Endothelial cell (in vitro differentiated cells): Measurements from ENCODE around the gene BGN. TPM values are rescaled to one million over a fixed set of nuclear protein-coding genes. Genes with fewer than 3 reads are reported as not detected.

ENCODE experiments used
- DNase-seq: peaks from one replicate; pipeline ENCODE4 v3.0.0; 2021; ENCODE audit warnings: low spot score
- H3K27ac Mint-ChIP-seq: one replicate; pipeline ENCODE4 v1.8.0; 2021; ENCODE audit warnings: mixed read lengths, inconsistent platforms; ENCODE audit not compliant: unreplicated experiment
- H3K27me3 Mint-ChIP-seq: one replicate; pipeline ENCODE4 v1.8.0; 2021; ENCODE audit warnings: mild to moderate bottlenecking, moderate library complexity, mixed read lengths, inconsistent platforms; ENCODE audit not compliant: unreplicated experiment
- H3K36me3 Mint-ChIP-seq: one replicate; pipeline ENCODE4 v1.8.0; 2021; ENCODE audit warnings: mild to moderate bottlenecking, low read depth, mixed read lengths, inconsistent platforms; ENCODE audit not compliant: unreplicated experiment
- H3K4me1 Mint-ChIP-seq: one replicate; pipeline ENCODE4 v1.8.0; 2021; ENCODE audit warnings: mild to moderate bottlenecking, mixed read lengths, inconsistent platforms; ENCODE audit not compliant: unreplicated experiment
- H3K4me3 Mint-ChIP-seq: one replicate; pipeline ENCODE4 v1.8.0; 2021; ENCODE audit warnings: mild to moderate bottlenecking, mixed read lengths, inconsistent platforms; ENCODE audit not compliant: unreplicated experiment
- H3K9me3 Mint-ChIP-seq: one replicate; pipeline ENCODE4 v1.8.0; 2021; ENCODE audit warnings: mixed read lengths, inconsistent platforms; ENCODE audit not compliant: unreplicated experiment
- CTCF ChIP-seq: fragments of 200-600 bp; sonication (generic); IDR thresholded peaks from one replicate; pipeline ENCODE4 v1.5.0; 2021; ENCODE audit warnings: antibody characterized with exemption; ENCODE audit not compliant: unreplicated experiment
- total RNA-seq: library from RNA; stranded (reverse); fragmentation: NEBNext Ultra II Directional; extraction: Animal tissue kit (Norgen Biotek cat#: 25700); gene quantifications from one replicate; pipeline ENCODE4 v1.2.1, GENCODE V29; 2021; ENCODE audit not compliant: unreplicated experiment

Gene BGN
- total RNA-seq, 1 donor from 2014 or later: 393 TPM

DNA sequence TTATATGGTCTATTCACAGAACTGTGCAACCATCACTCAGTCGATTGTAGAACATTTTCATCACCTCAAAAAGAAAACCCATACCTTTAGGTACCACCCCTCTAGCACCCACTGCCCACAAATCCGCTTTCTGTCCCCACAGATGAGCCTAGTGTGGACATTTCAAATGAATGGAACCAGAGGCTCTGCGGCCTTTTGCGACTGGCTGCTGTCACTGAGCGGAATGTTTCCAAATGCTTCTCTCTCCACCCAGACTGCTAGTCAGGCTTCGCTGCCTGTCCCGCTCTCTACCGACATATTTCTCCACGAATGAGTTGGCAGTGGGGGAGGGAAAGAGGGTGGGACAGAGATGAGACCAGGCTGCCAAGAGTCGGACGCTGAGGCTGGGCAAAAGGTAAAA lies 1.7 kb upstream of the BGN start:
- TF ChIP-seq CTCF: no peak
- H3K27ac Mint-ChIP-seq: peak overlapping the region; percentile 42
- no peaks in the 10 kb centered on the region for H3K36me3 Mint-ChIP-seq
- H3K4me1 Mint-ChIP-seq: peaks cover 26% of the 10 kb centered on the region
- H3K9me3 Mint-ChIP-seq: no peaks in the 10 kb centered on the region
- no peak overlapping the region for H3K4me3 Mint-ChIP-seq
- peaks cover 4% of the 10 kb centered on the region for H3K27me3 Mint-ChIP-seq
- no peak for DNase-seq

DNA sequence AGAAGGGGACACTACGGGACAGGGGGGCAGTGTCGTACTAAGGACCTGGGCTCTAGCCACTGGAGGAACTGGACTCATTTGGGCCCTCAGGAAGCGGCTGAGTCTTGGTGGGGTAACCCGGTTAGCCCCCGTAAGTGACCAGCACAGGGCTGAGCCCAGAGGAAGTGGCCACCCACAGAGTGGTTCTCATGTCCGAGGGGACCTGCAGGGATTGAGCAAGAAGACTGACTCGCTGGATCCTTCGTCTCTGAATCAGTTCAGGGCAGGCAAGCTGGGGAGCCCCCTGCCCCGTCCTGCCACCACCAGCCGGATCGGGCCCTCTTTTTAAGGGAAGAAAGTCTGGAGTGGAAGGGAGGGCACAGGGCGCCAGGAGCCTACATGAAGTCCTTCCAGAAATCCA lies 719 bp upstream of the BGN start:
- TF ChIP-seq CTCF: no peak
- Mint-ChIP-seq H3K27me3 (peaks cover 4% of the 10 kb centered on the region), H3K36me3 (no peaks in the 10 kb centered on the region), H3K27ac (no peak overlapping the region), H3K4me1 (peaks cover 26% of the 10 kb centered on the region), H3K9me3 (no peaks in the 10 kb centered on the region), H3K4me3 (peak overlapping the region; percentile 32)
- no peak for DNase-seq

DNA sequence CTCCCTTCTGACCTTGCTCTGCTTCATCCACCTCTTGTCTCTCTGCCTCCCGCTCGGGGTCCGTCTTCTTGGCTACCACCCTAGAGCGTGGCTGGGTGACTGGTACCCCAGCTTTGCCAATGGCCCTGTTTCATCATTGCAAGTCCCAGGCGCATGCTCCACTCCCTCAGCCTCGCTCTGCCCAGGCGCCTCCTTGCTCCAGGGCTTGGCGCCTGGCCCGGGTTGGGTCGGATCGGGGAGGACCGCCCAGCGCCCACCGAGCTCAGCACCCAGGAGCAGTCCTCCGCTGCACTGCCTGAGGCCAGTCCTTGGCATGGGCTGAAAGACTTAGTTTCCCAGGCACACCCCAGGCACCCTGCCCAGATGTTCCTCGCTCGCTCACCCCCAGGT lies 577 bp downstream of the BGN start:
- no peaks in the 10 kb centered on the region for H3K9me3 Mint-ChIP-seq
- H3K36me3 Mint-ChIP-seq: no peaks in the 10 kb centered on the region
- peaks cover 26% of the 10 kb centered on the region for H3K4me1 Mint-ChIP-seq
- no peak for DNase-seq
- no peak for TF ChIP-seq CTCF
- peaks cover 4% of the 10 kb centered on the region for H3K27me3 Mint-ChIP-seq
- H3K27ac Mint-ChIP-seq: no peak overlapping the region
- peak overlapping the region; percentile 87 for H3K4me3 Mint-ChIP-seq

DNA sequence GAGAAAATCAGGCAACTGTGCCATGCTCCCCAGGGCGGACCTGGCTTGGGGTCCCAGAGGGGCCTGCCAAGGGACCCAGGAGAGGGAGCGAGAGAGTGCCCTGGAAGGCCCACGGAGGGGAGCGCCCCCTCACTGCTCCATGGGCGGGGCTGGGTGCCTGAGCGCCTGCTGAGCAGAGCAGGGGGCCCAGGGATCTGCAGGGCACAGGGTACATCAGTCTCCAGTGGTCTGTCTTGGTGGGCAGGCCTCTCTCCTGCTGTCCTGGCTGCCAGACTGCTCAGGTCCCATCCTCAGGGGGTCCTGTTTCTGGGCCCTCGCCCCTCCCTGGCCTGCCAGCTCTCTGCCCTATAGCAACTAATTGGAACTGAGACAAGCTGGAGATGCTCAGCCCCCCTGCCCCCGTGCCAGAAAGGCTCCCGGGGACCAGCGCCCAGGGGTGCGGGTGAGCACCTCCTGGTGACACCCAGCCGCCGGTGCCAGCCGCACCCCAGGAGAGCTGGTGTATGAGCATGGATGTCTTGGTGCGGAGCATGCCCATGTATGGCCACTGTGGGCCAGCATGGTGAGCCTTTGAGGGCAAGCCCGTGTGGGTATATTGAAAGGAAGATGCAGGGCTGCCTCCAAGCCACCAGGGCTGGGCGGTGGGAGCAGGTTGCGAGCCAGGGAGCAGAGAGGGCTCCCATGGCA lies 1.3 kb downstream of the BGN start:
- no peak for DNase-seq
- H3K4me1 Mint-ChIP-seq: peaks cover 25% of the 10 kb centered on the region
- no peak for TF ChIP-seq CTCF
- peaks cover 11% of the 10 kb centered on the region for H3K27me3 Mint-ChIP-seq
- peaks cover 5% of the 10 kb centered on the region for H3K36me3 Mint-ChIP-seq
- no peak overlapping the region for H3K27ac Mint-ChIP-seq
- H3K4me3 Mint-ChIP-seq: peak overlapping the region; percentile 87
- H3K9me3 Mint-ChIP-seq: no peaks in the 10 kb centered on the region

DNA sequence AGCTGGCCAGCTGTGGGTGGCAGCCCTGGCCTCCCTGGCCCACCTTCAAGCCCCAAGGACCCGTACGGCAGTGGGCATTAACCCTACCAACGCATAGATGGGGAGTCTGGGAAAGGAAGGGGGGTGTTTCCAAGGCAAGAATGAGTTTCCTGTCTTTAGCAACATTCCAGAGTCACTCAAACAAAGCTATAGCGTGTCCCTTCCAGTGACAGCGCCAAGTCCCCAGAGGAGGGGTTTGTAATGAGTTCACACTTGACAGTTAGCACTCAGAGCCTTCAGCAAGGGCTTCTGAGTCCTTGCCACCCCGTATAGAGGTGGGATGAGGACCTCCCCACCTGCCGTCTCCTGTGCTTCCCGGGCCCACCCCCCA lies 1.8 kb downstream of the BGN start:
- TF ChIP-seq CTCF: no peak
- no peaks in the 10 kb centered on the region for H3K9me3 Mint-ChIP-seq
- no peak overlapping the region for H3K4me3 Mint-ChIP-seq
- peaks cover 22% of the 10 kb centered on the region for H3K4me1 Mint-ChIP-seq
- H3K27me3 Mint-ChIP-seq: peaks cover 11% of the 10 kb centered on the region
- DNase-seq: no peak
- peaks cover 5% of the 10 kb centered on the region for H3K36me3 Mint-ChIP-seq
- no peak overlapping the region for H3K27ac Mint-ChIP-seq
